NT2/D1 (cell line): ENCODE measurements around the gene LAD1.

Experiments used
- YY1 ChIP-seq: IDR thresholded peaks from 2 replicates; pipeline ENCODE4 v1.6.1; 2011; ENCODE audit not compliant: insufficient read length, insufficient read depth
- ZNF274 ChIP-seq: IDR thresholded peaks from 2 replicates; pipeline ENCODE4 v1.6.1; 2011; ENCODE audit warnings: mild to moderate bottlenecking, low read depth, low read length

DNA sequence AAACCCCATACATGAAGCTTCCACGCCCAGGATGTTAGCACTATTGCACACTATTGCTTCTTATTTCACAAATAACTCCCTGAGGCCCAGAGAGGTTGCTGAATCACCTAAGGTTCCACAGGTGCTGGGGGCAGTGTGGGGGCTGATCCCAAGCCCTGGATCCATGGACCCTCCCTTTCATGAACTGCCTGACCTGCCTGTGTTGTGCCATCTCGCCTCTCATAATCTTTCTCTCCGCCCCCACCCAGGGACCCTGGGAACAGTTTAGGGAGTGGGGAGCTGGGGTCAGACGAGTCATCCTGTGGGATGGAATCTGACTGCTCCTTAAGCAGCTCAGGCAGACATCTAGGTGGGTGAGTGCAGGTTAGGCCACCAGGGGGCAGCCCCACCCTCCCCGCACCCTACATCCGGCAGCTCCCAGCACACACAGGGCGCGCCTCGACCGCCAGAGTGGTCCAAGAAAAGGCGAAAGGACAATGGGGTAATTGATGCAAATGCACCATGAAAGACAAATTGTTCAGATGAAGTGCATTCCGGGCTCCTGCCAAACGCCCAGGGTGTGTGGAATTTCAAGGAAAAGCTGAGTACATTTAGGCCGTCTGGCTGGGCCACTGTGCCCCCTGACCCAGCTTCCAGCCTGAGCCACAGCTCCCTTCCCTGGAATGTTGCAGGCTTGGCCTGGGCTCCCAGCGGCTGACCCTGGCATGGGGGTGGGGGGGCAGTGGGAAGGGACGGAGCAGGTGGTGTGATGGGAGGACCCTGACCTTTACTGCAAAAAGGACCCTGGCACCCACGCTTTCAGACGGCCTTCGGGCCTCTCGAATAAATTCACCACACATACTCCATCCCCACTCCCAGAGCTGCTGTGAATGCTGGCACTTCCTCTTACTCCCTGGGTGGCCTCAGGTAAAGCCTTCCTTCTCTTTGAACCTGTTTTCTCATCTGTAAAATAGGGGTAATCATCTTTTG, 49.1 kb upstream of the LAD1 start:
- TF ChIP-seq YY1: no peak
- no peak for TF ChIP-seq ZNF274
